Colonic mucosa (tissue), 4 donors: ENCODE results near the gene MRPL30. TPM values are rescaled to one million over a fixed set of nuclear protein-coding genes. Genes with fewer than 3 reads are reported as not detected.
"Not testable (repeated sequence)": the region's sequence is repeated elsewhere in the genome, so short reads cannot be mapped to it uniquely, and the experiment has no call there.

Source experiments
- DNase-seq: peaks from one replicate; pipeline ENCODE4 v3.0.0-alpha.2; 2020
- H3K27ac ChIP-seq: fragments of 200-600 bp; one replicate; pipeline ENCODE4 v1.8.0; 2021
- H3K27me3 ChIP-seq: fragments of 200-600 bp; one replicate; pipeline ENCODE4 v1.8.0; 2021
- H3K36me3 ChIP-seq: fragments of 200-600 bp; one replicate; pipeline ENCODE4 v1.8.0; 2021
- H3K4me1 ChIP-seq: fragments of 200-600 bp; one replicate; pipeline ENCODE4 v1.8.0; 2021; ENCODE audit warnings: mild to moderate bottlenecking
- H3K4me3 ChIP-seq: fragments of 200-600 bp; one replicate; pipeline ENCODE4 v1.8.0; 2021
- H3K9ac ChIP-seq, 2 donors: one replicate each; pipeline ENCODE4 v1.7.0; 2013; ENCODE audit warnings: control low read depth in 2 of 2, low read depth in 2 of 2, low read length in 2 of 2
- H3K9me3 ChIP-seq: fragments of 200-600 bp; one replicate; pipeline ENCODE4 v1.8.0; 2021
- intact Hi-C: fragments of 100-400 bp; cut with DNase I; formaldehyde crosslinking; loops from one replicate; pipeline ENCODE4 v1.14.1; 2022
- total RNA-seq, 2 donors: library from RNA; stranded (reverse); fragmentation: NEBNext Ultra II Directional in 1 of 2; extraction: Animal tissue kit (Norgen Biotek cat#: 25700) in 1 of 2; gene quantifications; one replicate each; pipeline ENCODE4 v1.2.1, GENCODE V29; 2021
- TF ChIP-seq, protein P1 (sequence below): fragments of 200-600 bp; IDR thresholded peaks from one replicate; pipeline ENCODE4 v1.8.0; 2022; ENCODE audit warnings: antibody characterized with exemption, mild to moderate bottlenecking
- donor health status: healthy.
- donor health status: DM: no; HTN: no; CAD: no.
- donor health status: DM: no; HTN: no; CAD: no.

Gene MRPL30
- total RNA-seq, 2 donors from 2014 or later = 25.9 to 26.9 TPM

DNA sequence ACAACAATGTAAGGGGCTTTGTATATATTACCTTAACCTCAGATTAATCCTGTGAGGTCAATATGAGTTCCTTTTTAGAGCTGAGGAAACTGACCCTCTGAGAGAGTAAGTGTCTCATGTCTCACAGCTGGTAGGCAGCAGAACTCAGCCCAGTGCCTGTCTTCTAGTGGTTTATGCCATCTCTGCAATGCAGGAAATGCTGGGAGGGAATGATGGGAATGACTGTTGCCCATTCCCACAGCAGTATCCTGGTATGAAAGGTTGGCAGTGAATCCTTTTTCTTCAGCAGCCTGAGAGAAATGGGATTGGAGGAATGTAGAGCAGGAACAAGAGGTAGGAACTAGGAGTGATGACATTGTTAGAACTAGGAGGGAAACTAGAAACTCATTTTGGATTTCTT lies 6.0 kb downstream of the MRPL30 start:
- DNase-seq = no peak
- H3K9ac ChIP-seq = no peak overlapping the region
- TF ChIP-seq, protein P1, sequence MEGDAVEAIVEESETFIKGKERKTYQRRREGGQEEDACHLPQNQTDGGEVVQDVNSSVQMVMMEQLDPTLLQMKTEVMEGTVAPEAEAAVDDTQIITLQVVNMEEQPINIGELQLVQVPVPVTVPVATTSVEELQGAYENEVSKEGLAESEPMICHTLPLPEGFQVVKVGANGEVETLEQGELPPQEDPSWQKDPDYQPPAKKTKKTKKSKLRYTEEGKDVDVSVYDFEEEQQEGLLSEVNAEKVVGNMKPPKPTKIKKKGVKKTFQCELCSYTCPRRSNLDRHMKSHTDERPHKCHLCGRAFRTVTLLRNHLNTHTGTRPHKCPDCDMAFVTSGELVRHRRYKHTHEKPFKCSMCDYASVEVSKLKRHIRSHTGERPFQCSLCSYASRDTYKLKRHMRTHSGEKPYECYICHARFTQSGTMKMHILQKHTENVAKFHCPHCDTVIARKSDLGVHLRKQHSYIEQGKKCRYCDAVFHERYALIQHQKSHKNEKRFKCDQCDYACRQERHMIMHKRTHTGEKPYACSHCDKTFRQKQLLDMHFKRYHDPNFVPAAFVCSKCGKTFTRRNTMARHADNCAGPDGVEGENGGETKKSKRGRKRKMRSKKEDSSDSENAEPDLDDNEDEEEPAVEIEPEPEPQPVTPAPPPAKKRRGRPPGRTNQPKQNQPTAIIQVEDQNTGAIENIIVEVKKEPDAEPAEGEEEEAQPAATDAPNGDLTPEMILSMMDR = no peak
- H3K36me3 ChIP-seq = peaks cover 3% of the 10 kb centered on the region
- H3K27me3 ChIP-seq = no peaks in the 10 kb centered on the region
- no peak overlapping the region for H3K4me3 ChIP-seq
- no peak overlapping the region for H3K27ac ChIP-seq
- no peaks in the 10 kb centered on the region for H3K9me3 ChIP-seq
- H3K4me1 ChIP-seq = peaks cover 3% of the 10 kb centered on the region
- intact Hi-C loops = loop anchor here (10.0 kb wide), 1 partner anchor 148 kb away; the partner anchor contains the start of genes EIF5B and TXNDC9

DNA sequence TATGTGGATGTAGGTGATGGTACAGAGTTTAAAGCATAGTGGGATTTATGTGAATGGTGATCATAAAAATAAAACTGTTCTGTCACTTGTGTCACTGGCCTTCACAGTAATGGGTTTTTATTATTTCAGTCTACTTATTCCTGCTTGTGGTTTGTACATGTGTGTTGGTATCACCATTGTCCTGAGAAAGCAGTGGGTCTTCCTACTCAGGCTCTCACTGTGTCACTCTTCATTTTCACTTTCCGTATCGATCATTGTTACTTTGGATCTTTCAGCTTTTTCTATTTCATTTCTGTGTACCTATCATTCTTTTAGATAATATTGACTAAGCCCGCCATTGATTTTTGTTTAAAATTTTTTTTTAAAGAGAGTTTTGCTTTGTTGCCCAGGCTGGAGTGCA lies 7.4 kb downstream of the MRPL30 start:
- Histone ChIP-seq H3K9ac (no peak overlapping the region), H3K27ac (no peak overlapping the region), H3K9me3 (no peaks in the 10 kb centered on the region), H3K36me3 (peaks cover 3% of the 10 kb centered on the region), H3K27me3 (no peaks in the 10 kb centered on the region), H3K4me3 (no peak overlapping the region), H3K4me1 (no peaks in the 10 kb centered on the region)
- intact Hi-C loops = loop anchor here (10.0 kb wide), 1 partner anchor 146 kb away; the partner anchor contains the start of genes EIF5B and TXNDC9
- TF ChIP-seq, protein P1 = no peak
- no peak for DNase-seq

DNA sequence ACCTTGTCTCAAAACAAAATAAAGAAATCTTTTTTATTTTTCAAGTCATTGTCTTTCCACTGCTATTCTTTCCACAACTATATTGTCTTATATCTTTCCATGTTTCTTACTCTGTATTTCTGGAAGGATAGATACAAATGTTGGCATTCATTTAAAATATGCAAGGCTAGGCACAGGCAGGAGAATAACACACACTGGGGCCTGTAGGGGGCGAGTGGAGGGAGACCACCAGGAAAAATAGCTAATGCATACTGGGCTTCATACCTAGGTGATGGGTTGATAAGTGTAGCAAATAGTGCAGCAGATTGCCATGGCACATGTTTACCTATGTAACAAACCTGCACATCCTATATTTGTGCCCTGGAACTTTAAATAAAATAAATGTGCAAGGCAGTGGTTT lies 9.6 kb downstream of the MRPL30 start:
- no peaks in the 10 kb centered on the region for H3K4me1 ChIP-seq
- H3K27me3 ChIP-seq = no peaks in the 10 kb centered on the region
- H3K9ac ChIP-seq = no peak overlapping the region
- H3K9me3 ChIP-seq = no peaks in the 10 kb centered on the region
- intact Hi-C loops = no loop called here
- no peak overlapping the region for H3K4me3 ChIP-seq
- TF ChIP-seq, protein P1 = no peak
- DNase-seq = no peak
- H3K36me3 ChIP-seq = peaks cover 3% of the 10 kb centered on the region
- H3K27ac ChIP-seq = no peak overlapping the region

DNA sequence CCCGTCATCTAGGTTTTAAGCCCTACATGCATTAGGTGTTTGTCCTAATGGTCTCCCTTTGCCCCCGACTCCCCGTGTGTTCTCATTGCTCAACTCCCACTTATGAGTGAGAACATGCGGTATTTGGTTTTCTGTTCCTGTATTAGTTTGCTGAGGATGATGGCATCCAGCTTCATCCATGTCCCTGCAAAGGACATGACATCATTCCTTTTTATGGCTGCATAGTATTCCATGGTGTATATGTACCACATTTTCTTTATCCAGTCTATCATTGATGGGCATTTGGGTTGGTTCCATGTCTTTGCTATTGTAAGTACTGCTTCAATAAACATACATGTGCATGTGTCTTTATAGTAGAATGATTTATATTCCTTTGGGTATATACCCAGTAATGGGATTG lies 11.4 kb downstream of the MRPL30 start:
- H3K4me3 ChIP-seq, H3K27me3 ChIP-seq, H3K4me1 ChIP-seq, intact Hi-C loops, H3K27ac ChIP-seq, DNase-seq, H3K9ac ChIP-seq, H3K36me3 ChIP-seq, H3K9me3 ChIP-seq: not testable (repeated sequence)

- intact Hi-C loops = no loop called here
- no peaks in the 10 kb centered on the region for H3K4me1 ChIP-seq
- H3K27me3 ChIP-seq = no peaks in the 10 kb centered on the region
- no peak overlapping the region for H3K9ac ChIP-seq
- TF ChIP-seq, protein P1 = no peak
- DNase-seq = no peak
- no peak overlapping the region for H3K4me3 ChIP-seq
- no peak overlapping the region for H3K27ac ChIP-seq
- H3K36me3 ChIP-seq = peaks cover 4% of the 10 kb centered on the region
- no peaks in the 10 kb centered on the region for H3K9me3 ChIP-seq
Measured at GRCh38 chr2:99198103-99198841, 17.3 kb downstream of the MRPL30 start.

GRCh38 chr2:99200076-99200800 lies 19.3 kb downstream of the MRPL30 start:
- no peak for DNase-seq
- Histone ChIP-seq H3K36me3 (peaks cover 4% of the 10 kb centered on the region), H3K4me1 (no peaks in the 10 kb centered on the region)

More at GRCh38 chr2:99200076-99200800, 19.3 kb downstream of the MRPL30 start:
- Histone ChIP-seq H3K9ac (no peak overlapping the region), H3K27ac (no peak overlapping the region), H3K4me3 (no peak overlapping the region), H3K9me3 (no peaks in the 10 kb centered on the region), H3K27me3 (no peaks in the 10 kb centered on the region)
- TF ChIP-seq, protein P1 = no peak
- intact Hi-C loops = no loop called here
